GM12892 (cell line): ENCODE results near the gene FAHD2A.

ENCODE experiments used
- POLR2A ChIP-seq: IDR thresholded peaks from 2 replicates; pipeline ENCODE4 v1.6.1; 2011; ENCODE audit warnings: low read depth, low read length, control low read depth
- POLR2AphosphoS5 ChIP-seq: IDR thresholded peaks from 2 replicates; pipeline ENCODE4 v1.6.1; 2011; ENCODE audit warnings: low read depth, low read length, control low read depth
- TAF1 ChIP-seq: IDR thresholded peaks from 2 replicates; pipeline ENCODE4 v1.6.1; 2011; ENCODE audit warnings: low read depth, mild to moderate bottlenecking, control low read depth, low read length, borderline replicate concordance

DNA sequence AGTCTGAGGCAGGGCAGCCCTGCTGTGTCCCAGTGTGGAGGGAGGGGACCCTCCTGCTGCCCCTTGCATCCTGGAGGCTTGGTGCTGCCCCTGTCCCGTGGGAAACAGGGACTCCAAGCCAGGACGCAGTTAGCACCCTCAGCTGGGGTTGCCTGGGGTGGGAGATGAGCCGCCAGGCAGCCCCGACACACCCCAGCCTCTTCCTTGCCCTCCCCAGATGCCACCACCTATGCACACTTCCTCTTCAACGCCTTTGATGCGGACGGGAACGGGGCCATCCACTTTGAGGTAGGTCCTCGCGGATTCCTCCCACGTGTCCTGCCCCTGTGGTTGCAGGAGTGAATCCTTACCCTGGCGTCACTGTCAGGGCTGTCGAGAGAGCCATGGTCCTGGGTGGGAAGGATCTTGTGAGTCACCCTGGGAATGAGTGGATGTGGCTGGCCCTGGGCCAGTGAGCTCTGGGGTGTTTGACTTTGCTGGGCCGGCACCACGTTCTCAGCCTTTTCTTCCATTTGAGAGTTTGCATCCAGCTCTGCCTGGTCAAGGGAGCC, 27.5 kb upstream of the FAHD2A start:
- TF ChIP-seq POLR2A (no peak), POLR2AphosphoS5 (no peak), TAF1 (no peak)
